GM19463 (cell line): ENCODE results near the gene SSBP2.
A peak's percentile ranks its signal among the peaks of the same experiment; 100 is the strongest.
"Not testable (repeated sequence)": the region's sequence is repeated elsewhere in the genome, so short reads cannot be mapped to it uniquely, and the experiment has no call there.

Experiments used
- ATAC-seq: cut with Tn5 transposase; IDR thresholded peaks from one replicate; pipeline ENCODE4 v1.9.1; 2021; ENCODE audit warnings: mild to moderate bottlenecking, moderate library complexity; ENCODE audit not compliant: unreplicated experiment

The SSBP2 gene

GRCh38 chr5:81537905-81538547, 212.9 kb downstream of the SSBP2 start:
- no peak for ATAC-seq

- ATAC-seq = no peak
Observed at GRCh38 chr5:81534441-81534840, 216.5 kb downstream of the SSBP2 start.

DNA sequence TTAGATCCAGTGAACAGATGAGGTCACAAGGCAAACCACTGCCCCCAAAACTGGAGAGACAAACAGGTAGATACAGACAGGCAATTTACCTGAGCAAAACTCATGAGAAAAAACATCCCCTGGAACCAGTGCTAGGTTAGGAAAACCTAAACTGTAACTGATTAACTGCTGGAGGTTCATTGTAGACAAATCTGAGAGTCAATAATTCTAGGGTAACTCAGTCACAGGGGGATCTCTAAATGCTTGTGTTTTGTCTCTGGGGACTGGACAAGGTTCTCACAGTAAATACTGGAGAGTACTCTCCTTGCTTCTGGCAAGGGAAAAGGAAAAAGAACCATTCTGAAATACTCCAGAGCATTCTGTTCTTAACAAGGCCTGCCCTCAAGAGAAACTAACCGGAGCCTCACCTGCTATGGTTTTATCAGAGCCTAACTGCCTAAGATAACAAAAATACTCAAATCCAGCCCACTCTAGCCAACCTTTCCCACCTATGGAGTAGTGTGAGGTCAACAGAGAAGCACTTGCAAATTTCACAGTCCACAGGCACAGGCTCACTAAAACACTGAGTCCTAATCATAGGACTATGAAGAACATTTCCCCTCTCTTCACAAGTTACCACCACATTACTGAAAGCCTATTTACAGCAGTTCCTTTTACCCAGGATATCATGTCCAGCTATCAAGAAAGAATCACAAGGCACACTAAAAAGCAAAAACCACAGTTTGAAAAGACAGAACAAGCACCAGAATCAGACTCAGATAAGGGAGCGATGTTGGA, 217.1 kb downstream of the SSBP2 start:
- peak; percentile 44 for ATAC-seq

GRCh38 chr5:81530919-81531318, 220.0 kb downstream of the SSBP2 start:
- ATAC-seq = no peak

GRCh38 chr5:81525690-81526089, 225.2 kb downstream of the SSBP2 start:
- ATAC-seq = no peak

DNA sequence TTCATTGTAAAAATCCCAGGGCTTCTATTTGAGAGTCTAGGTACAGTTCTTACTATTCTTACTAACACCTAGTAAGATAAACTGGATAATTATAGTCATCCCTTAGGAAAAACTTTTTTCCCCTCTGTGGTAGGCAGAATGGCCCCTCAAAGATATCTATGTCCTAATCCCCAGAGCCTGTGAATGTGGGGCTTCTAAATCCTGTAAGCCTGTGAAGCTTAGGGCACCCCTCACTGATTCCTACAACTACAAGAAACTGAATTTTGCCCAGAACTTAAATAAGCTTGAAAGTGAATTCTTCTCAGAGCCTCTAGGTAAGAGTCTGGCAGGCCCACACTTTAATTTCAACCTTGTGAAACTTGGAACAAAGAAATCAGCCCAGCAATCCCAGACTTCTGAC, 226.9 kb downstream of the SSBP2 start:
- no peak for ATAC-seq

DNA sequence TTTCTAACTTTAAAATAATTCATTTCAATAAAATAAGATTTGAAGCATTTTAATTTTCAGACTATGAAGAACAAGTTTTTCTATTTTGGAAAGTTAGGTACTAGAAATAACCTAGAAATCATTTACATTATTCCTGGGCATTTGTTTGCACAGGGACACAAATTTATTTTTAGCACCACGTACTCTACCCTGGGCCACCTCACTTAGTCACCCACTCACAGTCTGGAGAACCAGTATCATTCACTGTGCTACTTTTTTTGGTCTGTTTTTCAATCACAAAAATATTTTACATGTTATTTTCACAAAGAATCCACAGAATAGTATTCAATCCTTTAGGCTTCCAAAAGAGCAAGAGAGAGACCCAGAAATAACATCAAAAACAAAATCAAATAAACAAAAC, 228.3 kb downstream of the SSBP2 start:
- no peak for ATAC-seq

- ATAC-seq = no peak
Observed at GRCh38 chr5:81520769-81521168, 230.1 kb downstream of the SSBP2 start.

- no peak for ATAC-seq
Observed at GRCh38 chr5:81519217-81519905, 231.5 kb downstream of the SSBP2 start.

DNA sequence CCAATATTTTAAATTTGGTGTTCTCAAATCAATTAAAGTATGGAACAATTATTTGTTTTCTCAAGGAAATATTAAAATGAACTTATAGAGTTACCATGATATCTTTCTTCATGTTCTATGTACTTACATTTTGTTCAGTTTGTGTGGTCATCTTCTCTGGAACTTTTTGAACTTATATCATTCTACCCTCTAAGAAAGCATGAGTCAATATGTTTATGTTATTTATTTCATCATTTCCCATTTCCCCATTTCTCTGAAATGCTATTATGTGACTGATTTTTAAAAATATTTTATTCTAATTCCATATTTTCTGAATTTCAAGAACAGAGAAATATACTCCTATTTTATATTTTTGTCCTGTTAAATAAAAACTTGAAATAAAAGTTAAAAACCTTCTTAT, 233.4 kb downstream of the SSBP2 start:
- ATAC-seq = no peak

DNA sequence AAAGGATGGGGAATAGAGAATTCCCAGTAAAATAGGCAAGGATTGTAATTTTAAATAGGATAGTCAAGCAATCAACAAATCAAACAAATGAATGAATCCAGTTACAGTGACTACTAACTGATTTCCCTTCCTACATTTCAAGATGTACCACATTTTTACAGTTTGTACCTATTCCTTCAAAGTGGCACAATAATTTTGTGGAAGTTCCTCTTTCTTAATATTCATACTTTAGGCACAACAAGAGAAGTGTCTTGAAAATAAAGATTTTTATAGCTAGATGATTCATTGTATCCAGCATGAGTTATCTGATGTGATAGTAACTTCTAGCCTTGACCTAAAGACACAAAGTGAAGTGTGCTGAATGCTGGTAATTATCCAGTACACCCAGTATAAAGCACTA, 234.8 kb downstream of the SSBP2 start:
- no peak for ATAC-seq

- no peak for ATAC-seq
Observed at GRCh38 chr5:81513982-81514381, 236.9 kb downstream of the SSBP2 start.

DNA sequence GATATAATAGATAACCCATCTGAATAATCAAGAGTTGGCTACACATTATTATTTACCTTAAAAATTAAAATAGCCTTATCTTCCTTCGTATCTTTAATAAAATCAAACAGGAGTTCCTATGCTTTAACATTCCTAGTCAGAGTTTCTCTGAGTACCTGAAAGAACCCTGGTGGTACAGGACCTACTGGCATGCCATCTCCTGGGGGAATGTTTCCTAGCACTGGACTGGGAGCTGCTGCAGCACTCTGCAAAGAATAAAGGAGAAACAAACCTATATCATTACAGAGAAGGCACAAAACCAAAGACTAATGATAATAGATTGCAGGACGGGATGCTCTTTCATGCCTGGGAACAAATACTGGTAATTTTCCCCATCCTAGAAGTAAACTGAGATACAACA, 237.4 kb downstream of the SSBP2 start:
- no peak for ATAC-seq

DNA sequence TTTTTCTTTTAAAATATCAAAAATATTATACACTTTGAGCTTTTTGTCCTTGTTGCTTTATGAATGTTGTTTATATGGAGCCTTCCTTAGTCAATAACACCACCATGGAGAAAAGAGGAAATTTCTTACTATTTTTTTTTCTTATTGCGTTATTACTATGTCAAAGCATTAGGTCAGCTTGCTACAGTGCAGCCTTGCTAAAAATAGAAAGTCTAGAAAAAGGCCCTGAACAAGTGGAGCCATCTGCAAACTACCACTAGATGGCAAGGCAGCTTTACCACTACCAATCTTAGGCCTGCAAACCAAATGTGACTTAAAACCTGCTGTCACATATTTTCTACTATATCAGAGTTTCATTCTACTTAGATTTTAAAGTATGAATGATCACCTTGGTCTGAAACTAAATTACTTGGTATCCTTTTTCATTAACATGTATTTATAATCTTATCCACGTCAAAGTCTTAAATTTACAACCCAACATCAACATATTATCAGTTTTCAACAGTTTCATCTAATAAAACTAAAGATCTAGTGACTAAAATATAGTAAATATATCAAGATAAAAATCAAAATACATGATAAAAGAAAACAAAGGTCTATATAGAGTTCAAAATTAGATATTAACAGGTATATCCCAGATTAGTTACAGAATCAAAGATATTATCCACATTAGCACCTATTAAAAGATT, 243.9 kb downstream of the SSBP2 start:
- ATAC-seq = peak; percentile 100

DNA sequence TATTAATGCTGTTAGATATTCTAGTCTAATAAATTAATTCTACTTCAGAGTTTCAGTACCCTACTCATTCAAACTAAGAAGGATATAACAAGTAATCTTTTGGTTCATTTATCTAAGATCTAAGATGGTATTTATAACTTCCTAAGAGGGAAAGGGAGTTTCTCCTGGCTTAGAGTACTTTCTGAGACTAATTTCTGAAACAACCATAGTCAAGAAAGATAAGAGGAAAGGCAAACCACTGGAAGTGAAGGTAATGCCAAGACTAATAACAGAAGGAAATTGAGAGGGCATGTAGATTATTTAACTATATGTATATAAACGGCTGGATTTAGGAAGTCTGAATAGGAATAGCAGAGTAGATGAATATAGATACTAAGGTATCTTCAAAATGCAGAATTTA, 244.5 kb downstream of the SSBP2 start:
- ATAC-seq = no peak

DNA sequence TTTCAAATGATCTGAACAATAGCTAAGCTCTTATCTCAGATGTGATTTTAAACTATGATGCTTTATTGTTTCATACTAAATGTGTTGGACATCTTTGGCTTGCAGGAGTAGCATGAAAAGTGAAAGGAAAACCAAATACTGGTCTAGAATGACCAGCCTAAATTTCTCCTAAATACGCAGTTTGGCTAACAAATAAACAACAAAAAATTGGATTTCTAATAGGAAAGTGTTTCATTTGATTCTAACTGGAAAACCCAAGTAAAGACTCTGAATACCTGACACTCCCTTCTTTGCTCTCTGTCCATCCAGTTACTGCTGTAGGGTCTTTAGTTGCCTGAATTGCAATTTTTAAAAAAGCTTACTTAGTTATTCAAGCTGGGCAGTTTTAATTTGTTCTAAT, 245.2 kb downstream of the SSBP2 start:
- ATAC-seq = no peak

DNA sequence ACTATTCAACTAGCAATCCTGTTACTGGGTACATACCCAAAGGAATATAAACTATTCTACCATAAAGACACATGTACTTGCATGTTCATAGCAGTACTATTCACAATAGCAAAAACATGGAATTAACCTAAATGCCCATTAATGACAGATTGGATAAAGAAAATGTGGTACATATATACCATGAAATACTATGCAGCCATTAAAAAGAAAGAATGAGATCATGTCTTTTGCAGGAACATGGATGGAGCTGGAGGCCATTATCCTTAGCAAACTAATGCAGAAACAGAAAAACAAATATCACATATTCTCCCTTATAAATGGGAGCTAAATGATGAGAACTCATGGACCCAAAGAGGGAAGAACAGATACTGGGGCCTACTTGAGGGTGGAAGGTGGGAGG, 247.3 kb downstream of the SSBP2 start:
- ATAC-seq = not testable (repeated sequence)

DNA sequence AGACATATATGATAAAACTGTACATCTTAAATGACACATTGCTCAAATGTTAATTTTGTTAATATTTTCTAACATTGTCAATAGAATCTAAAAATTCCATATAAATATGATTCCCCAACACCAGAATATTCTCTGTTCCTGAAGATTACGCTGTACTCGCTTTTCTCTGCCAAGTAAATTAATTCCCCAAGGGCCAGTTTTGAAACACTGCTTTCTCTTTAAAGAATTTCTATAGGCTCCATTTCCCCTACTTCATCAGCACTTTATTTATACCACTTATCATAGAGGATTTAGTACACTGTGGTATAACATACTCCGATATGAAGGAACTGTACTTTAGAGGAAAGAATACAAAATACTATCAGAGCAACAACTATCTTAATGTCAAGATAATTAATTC, 255.6 kb downstream of the SSBP2 start:
- no peak for ATAC-seq

GRCh38 chr5:81488862-81489261, 262.0 kb downstream of the SSBP2 start:
- ATAC-seq = no peak

DNA sequence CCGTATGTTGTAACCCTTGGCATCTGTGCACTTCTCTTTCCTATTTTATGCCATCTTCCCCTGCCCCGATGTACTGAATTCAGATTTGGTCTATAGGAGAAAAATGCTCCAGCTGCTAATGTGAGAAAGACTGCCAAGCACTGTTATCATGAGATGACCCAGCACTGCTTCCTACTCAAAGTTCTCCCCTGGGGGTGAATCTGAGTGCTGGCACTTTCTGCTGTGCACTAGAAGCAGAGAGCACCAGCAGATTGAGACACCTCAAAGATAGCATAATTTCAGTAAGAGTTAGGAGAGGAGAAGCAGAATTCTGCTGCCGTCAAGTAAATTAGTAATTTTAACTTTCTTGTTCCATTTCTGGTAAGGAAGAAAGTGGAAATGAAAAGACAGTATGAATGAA, 264.2 kb downstream of the SSBP2 start:
- ATAC-seq = no peak

DNA sequence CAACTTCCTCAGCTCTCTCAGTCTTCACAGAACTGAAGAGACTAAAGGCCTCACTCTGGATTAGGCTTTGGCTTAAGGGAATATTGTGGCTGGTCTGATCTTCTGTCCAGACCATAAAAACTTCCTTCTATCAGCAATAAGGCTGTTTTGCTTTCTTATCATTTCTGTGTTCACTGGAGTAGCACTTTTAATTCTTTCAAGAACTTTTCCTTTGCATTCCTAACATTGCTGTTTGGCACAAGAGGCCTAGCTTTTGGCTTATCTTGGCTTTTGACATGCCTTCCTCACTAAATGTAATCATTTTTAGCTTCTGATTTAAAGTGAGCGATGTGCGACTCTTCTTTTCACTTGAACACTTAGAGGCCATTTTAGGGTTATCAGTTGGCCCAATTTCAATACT, 268.3 kb downstream of the SSBP2 start:
- no peak for ATAC-seq
